Measurements from ENCODE around the gene RPS14. TPM values are rescaled to one million over a fixed set of nuclear protein-coding genes. Genes with fewer than 3 reads are reported as not detected.
A peak's percentile ranks its signal among the peaks of the same experiment; 100 is the strongest.

Gene RPS14
- total and polyA plus RNA-seq, 10 of the 15 experiments (the other 5 are each of a cell fraction or from before 2014, with no cell fraction given), result 2,295 to 4,047 (median 2,787) TPM

- FAIRE-seq (no peak), ATAC-seq (peak; percentile 2), DNase-seq (ENCODE audit: low read depth, low spot score) (no peak)
- WGBS (ENCODE audit: insufficient coverage, insufficient replicate concordance, low lambda C conversion rate, missing lambda C conversion rate), result 84% methylated on average over 11 of the region's 11 CpGs
- in situ Hi-C loops (cut with MboI), result no loop called here
- Histone ChIP-seq H3K36me3 (ENCODE audit: control insufficient read depth in 2 of 2, insufficient read depth in 2 of 2, low read length in 1 of 2) (peaks cover 0 to 4% of the 10 kb centered on the region in 2 experiments; a peak in 2 of 4 replicates), H3K9me3 (replicated peaks; ENCODE audit: control insufficient read depth, insufficient read depth, low read length) (no peaks in the 10 kb centered on the region), H4K20me1 (ENCODE audit: control insufficient read depth, insufficient read depth) (no peaks in the 10 kb centered on the region), H3K4me2 (ENCODE audit: control insufficient read depth, insufficient read depth) (peak overlapping the region; percentile 88), H2AFZ (ENCODE audit: control insufficient read depth, low read depth, low read length) (no peak overlapping the region), H3K79me2 (ENCODE audit: control insufficient read depth, insufficient read depth, low read length) (peaks cover 61% of the 10 kb centered on the region), H3K4me3 (peak overlapping the region; percentile 88; the same call in 1 of the 2 replicates), H3K27ac (ENCODE audit: control insufficient read depth, insufficient read depth) (peak overlapping the region; percentile 72), H3K4me1 (ENCODE audit: control insufficient read depth, insufficient read depth, low read length) (peaks cover 47% of the 10 kb centered on the region), H3K27me3 (replicated peaks in 1 of 2; ENCODE audit: control insufficient read depth in 2 of 2, insufficient read depth in 2 of 2, low read length in 1 of 2) (no peaks in the 10 kb centered on the region), H3K9ac (ENCODE audit: control insufficient read depth, insufficient read depth, low read length) (peak overlapping the region; percentile 39; the same call in 1 of the 2 replicates)
- RAD21 ChIA-PET (ENCODE audit: unreplicated experiment), result interaction anchor here (0.8 to 10.2 kb wide), 6 partner anchors 10 to 138 kb away, joined by 3 to 143 read pairs (median 6); no protein-coding TSS in a partner anchor
- BruUV-seq (replicated peaks), result no TSS peak
- TF ChIP-seq RELB (IDR thresholded peaks at IDR 0.05; ENCODE audit: low read depth), result no peak
- TF ChIP-seq RUNX3 (IDR thresholded peaks at IDR 0.05; ENCODE audit: low read length), result peak; percentile 34; the same call in 1 of the 2 replicates
- no peak for TF ChIP-seq DPF2 (IDR thresholded peaks at IDR 0.05)
- TF ChIP-seq GABPA (IDR thresholded peaks at IDR 0.05; ENCODE audit: low read depth), result no peak
- TF ChIP-seq GATAD2B (conservative IDR thresholded peaks at IDR 0.05; ENCODE audit: low read depth), result no peak
- TF ChIP-seq ZSCAN29 (IDR thresholded peaks at IDR 0.05), result no peak
- TF ChIP-seq EED (IDR thresholded peaks at IDR 0.05; ENCODE audit: low read depth), result no peak
- SMC1A ChIA-PET (ENCODE audit: uncharacterized antibody, unreplicated experiment), result interaction anchor here (0.8 to 6.5 kb wide), 13 partner anchors 10 to 135 kb away, joined by 3 to 65 read pairs (median 6); no protein-coding TSS in a partner anchor
- CTCF ChIA-PET, result interaction anchor here (0.7 to 8.4 kb wide), 18 partner anchors 10 to 218 kb away, joined by 3 to 132 read pairs (median 6); partner anchors contain the start of gene RBM22
- POLR2A ChIA-PET, result interaction anchor here (0.7 to 2.6 kb wide), 6 partner anchors 9 to 76 kb away, joined by 3 to 25 read pairs (median 6); partner anchors contain the start of gene CD74
- intact Hi-C loops (cut with micrococcal nuclease; ENCODE audit: unreplicated experiment), result loop anchor here (1.0 to 10.0 kb wide), 3 partner anchors 10 to 296 kb away; no protein-coding TSS in a partner anchor
Measured at GRCh38 chr5:150488519-150489359, 39.2 kb upstream of the RPS14 start.

Measured in GM12878 (cell line).